Hematopoietic multipotent progenitor cell treated with erythropoietin and hydrocortisone succinate and interleukin-3 and kit ligand, for 6 days (in vitro differentiated cells): Measurements from ENCODE around the gene RAB38.

Source experiments
- DNase-seq: peaks from one replicate; pipeline ENCODE4 v3.0.0-alpha.2; 2015

Gene RAB38

GRCh38 chr11:88174709-88175568 is at the start of gene RAB38:
TSS of gene RAB38 (minus strand) at chr11:88175443. CDS start at chr11:88175384, 59 bp downstream.
- DNase-seq = peak; percentile 78

GRCh38 chr11:88213406-88213805 is 38.2 kb upstream of the RAB38 start:
- no peak for DNase-seq

DNA sequence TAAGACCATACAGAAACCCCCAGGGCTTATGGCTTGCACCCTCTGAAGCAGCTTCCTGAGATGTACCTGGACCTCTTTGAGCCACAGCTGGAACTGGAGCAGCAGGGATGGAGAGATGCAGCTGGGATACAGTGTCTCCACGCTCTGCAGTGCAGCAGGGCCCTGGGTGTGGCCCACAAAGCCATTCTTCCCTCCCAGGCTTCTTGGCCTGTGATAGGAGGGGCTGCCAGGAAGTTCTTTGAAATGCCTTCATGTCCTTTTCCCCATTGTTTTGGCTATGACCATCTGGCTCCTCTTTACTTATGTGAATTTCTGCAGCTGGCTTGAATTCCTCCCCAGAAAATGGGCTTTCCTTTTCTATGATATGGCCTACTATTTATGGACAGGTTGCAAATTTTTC is 37.1 kb upstream of the RAB38 start:
- no peak for DNase-seq

DNA sequence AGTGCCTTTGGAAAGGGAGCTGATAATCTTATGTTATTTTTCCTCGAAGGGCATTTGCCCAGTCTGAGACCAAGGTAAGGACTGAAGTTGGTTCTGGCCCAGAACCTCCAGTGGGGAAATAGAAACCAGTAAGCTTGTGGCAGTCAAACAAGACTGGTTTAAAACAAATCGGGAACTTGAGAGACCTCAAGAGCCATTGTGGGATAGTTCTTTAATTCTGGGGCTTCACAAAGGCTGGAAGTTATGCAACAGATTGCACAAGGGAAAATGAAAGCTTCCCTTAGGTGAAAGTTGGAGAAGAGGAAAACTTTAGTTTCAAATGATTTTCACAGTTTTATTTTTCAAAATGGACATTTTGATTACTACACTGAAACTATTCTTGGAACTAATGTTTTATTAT is 33.5 kb upstream of the RAB38 start:
- peak; percentile 15 for DNase-seq

DNA sequence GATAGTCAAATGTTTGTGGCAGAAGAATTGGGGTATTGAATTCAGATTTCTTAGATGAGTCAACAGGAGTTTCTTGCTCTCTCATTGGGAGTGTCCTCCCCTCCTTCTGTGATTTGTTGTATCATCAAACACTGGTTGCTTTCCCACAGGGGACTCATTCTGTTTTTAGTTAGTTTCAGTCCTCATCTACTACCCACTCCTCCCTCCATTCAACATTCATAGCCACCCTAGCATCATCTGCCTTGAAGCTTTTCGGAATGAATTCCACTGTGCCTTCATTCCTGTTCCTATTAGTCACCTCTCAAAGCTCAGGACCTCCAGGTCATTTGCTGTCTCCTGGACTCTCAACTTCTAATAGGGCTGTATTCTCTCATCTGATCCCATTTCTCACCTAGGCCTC is 31.5 kb upstream of the RAB38 start:
- DNase-seq = no peak

- DNase-seq = no peak
These were observed 29.1 kb upstream of the RAB38 start for GRCh38 chr11:88204353-88204752.

GRCh38 chr11:88203604-88204003 is 28.4 kb upstream of the RAB38 start:
- DNase-seq = no peak

- DNase-seq = no peak
These were observed 27.3 kb upstream of the RAB38 start for GRCh38 chr11:88202498-88202897.

DNA sequence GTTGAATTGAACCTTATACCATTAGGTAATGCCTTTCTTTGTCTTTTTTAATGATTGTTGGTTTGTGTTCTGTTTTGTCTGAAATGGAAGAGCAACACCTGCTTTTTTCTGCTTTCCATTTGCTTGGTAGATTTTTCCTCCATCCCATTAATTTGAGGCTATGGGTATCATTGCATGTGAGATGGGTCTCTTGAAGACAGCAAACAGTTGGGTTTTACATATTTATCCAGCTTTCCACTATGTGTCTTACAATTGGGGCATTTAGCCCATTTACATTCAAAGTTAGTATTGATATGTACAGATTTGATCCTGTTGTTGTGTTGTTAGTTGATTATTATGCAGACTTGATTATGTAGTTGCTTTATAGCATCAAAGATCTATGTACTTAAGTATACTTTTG is 21.1 kb upstream of the RAB38 start:
- DNase-seq = no peak

DNA sequence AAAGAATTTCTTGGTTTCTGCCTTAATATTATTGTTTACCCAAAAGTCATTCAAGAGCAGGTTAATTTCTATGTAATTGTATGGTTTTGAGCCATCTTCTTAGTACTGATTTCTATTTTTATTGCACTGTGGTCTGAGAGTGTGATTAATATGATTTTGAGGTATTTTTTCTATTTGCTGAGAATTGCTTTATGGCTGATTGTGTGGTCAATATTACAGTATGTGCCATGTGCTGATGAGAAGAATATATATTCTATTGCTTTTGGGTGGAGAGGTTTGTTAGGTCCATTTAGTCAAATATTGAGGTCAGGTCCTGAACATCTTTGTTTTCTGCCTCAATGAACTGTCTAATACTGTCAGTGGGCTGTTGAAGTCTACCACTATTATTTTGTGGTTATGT is 20.7 kb upstream of the RAB38 start:
- DNase-seq = no peak

DNA sequence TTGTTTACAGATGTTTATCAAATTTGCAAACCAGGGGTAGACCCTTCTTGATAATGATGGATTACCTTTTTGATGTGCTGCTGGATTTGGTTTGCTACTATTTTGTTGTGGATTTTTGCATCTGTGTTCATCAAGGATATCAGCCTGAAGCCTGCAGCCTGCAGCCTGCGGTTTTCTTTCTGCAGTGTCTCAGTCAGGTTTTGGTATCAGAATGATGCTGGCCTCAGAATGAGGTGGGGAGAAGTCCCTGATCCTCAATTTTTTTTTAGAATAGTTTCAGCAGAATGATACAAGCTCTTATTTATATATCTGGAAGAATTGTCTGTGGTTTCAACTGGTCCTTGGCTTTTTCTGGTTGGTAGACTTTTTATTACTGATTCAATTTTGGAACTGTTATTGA is 19.7 kb upstream of the RAB38 start:
- no peak for DNase-seq

- no peak for DNase-seq
These were observed 18.0 kb upstream of the RAB38 start for GRCh38 chr11:88193278-88193677.

GRCh38 chr11:88188932-88189253 is 13.7 kb upstream of the RAB38 start:
- DNase-seq = no peak

GRCh38 chr11:88188251-88188931 is 13.1 kb upstream of the RAB38 start:
- DNase-seq = no peak

DNA sequence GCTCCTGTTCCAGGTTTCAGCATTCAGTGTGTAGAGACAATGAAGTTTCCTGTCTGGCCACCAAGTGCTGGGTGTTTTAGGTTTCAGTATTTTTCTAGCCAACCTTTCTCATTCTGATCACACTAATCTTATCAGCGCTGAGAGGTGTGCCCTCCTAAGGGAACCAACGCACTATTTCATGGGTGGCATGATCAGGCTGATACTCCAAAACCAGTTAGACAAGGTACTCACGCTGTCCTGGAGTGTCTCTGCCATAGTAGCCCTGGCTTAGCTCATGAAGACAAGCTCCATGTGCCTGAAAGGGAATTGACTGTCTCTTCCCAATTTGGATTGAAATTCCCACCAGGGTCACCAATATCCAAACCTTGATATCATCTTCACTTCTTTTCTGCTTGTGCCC is 8.0 kb upstream of the RAB38 start:
- no peak for DNase-seq

DNA sequence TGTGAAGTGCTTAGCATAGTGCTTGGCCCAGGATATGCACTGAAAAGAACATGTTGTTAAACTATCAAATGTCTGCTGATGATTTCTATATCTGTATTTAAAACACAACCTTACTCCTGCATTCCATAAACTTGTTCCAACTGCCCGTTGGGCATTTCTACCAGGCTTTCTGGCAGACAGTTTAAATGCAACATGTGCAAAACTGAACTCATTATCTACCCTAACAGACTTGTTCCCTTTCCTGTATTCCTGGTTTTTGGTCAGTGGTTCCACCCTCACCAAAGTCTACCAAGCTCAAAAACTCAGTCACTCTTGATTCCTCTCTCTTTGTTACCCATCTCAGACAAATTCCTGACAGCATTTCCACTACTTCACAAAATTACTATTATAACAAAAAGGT is 6.5 kb upstream of the RAB38 start:
- peak; percentile 57 for DNase-seq

- DNase-seq = no peak
These were observed 4.9 kb upstream of the RAB38 start for GRCh38 chr11:88179971-88180629.

GRCh38 chr11:88179141-88179540 is 3.9 kb upstream of the RAB38 start:
- no peak for DNase-seq

DNA sequence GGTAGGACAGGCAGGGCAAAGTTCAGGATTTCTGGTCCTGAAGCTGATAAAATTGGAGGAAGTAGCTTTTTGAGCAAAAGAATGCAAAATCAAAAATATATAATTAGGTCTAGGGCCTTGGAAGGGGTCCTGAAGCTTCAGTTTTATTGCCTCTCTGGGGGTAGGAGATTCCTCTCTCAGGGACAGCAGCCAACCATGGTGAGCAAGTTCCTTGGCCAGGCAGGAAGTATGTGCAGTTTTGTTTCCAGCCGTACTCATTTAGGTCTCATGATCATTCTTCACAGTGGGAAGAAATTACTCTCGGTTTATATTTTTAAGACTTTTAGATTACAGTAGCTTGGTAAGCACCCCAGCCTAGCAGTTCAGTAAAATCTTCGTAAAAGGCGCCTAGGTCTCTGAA is 2.9 kb upstream of the RAB38 start:
- no peak for DNase-seq

DNA sequence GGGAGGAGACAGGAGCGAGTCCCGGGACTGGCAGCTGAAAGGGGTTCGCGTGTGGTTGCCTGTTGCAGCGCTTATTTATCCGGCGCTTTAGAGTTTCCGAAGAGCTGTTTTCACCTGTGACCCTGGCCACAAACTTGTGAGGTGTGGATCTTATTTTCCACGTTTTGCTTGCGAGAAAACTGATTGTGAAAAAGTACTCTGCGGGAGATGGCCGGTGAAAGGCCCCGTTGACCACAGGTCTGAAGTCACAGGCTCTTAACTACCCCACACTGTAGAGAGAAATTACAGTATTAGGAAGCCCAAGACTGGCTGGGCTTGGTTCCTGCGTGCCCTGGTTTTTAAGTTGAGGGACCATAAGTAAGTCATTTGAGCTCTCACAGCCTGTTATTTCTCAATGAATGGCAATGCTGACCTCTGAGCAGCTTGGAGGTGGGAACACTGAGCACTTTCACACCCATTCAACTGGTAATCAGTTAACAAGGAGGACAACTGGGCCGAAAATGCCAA is 379 bp upstream of the RAB38 start:
- DNase-seq = peak; percentile 46

DNA sequence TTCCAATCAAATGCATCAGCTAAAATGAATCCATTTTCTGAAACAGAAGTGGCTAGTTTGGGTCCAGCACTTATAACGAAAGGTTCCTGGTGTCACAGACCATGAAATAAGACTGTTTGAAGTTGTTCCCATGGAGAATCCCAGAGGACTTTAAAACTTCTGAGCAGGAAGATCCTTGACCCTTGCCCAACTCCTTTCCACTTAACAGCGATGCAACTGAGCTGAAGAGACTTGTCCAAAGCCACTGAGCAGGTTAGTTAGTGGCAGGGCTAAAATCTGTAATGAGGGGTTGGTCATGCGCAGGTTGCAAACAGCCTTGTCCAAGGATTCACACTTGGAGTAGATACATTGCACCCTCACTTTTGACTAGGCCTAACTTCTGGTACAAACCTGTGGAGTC is 1.3 kb downstream of the RAB38 start:
- no peak for DNase-seq

DNA sequence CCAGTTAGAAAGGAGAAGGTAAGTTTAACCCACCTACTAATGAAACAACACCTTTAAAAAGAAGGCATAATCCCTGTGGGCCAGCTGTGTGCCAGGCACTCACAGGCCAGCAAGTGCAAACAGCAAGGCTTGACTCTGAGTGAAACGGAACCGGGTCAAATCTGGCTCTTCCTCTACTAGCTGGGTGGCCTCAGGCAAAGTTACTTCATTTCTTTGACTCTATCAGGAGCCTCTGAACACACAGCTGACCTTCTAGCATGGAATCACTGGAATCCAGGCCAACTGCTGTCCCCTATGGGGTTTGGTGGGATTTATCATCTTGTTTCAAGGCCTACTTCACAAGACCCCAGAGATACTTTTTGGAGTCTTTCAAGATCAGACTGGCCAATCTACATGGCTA is 3.3 kb downstream of the RAB38 start:
- no peak for DNase-seq

GRCh38 chr11:88170673-88171072 is 4.6 kb downstream of the RAB38 start:
- no peak for DNase-seq

DNA sequence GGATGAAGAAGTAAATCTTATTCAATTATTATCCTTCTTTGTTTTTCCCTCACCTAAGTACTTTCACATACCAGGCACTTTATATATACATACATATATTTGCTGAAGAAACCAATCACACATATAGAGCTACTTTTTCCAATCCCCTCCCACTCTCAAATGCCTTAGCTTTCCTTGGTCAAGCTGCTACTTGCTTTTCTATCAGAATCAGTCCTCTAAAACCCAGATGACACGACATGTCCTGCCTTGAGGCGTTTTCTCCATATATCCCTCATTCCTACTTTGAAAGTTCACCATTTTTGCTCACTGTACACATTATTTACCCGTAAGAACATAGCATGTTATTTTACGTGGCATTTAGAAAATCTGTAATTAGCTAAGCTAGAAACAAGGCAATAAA is 5.4 kb downstream of the RAB38 start:
- DNase-seq = no peak
